NCI-H128 (cell line): ENCODE results near the gene CIC.

Experiments used
- DNase-seq: peaks from one replicate; lab custom pipeline; 2025; ENCODE audit not compliant: unreplicated experiment; lab: John Stamatoyannopoulos, UW

CIC gene

DNA sequence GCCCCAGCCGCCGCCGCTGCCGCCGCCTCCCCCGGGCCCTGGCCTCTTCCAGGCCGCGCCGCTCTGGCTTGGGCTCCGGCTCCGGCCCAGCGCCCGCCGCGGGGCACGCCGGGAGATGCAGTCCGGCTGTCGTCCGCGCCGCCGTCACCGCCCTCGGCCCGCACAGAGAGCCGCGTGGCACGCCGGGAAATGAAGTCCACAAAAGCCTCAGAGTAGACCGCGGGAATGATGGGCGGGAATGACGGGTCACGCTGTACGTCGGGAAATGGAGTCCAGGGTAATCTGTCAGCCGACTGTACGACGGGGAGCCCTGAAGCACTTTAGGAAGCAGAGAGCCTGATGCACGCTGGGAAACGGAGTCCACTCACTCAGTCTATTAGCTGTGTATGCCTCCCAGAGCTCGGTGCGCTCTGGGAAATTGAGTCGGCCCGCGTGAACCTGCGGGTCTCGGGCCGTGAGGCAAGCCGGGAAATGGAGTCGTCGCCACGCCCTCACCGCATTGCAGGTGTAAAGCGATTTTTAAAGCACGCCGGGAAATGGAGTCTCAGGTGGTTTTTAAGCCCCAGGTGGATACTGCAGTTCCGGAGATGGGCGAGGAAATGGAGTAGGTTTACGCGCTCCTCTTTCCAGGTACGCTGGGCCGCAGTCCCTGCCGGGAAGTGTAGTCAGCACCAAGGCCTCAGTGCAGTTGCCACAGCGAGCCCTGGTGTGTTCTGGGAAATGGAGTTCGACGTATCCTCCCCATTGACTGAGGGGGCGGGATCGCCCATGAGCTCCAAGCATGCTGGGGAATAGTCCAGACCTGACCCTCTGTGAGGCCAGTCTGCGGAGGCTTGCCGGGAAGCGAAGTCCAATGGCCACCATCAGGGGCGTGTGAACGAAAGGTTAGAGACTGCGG is 26.3 kb upstream of the CIC start, which contains the start of gene GSK3A:
GSK3A (minus strand) TSS at position 91 of the 898 bp plus-strand sequence. CDS start 137 bp downstream, outside the sequence.
- DNase-seq: peak; percentile 100

DNA sequence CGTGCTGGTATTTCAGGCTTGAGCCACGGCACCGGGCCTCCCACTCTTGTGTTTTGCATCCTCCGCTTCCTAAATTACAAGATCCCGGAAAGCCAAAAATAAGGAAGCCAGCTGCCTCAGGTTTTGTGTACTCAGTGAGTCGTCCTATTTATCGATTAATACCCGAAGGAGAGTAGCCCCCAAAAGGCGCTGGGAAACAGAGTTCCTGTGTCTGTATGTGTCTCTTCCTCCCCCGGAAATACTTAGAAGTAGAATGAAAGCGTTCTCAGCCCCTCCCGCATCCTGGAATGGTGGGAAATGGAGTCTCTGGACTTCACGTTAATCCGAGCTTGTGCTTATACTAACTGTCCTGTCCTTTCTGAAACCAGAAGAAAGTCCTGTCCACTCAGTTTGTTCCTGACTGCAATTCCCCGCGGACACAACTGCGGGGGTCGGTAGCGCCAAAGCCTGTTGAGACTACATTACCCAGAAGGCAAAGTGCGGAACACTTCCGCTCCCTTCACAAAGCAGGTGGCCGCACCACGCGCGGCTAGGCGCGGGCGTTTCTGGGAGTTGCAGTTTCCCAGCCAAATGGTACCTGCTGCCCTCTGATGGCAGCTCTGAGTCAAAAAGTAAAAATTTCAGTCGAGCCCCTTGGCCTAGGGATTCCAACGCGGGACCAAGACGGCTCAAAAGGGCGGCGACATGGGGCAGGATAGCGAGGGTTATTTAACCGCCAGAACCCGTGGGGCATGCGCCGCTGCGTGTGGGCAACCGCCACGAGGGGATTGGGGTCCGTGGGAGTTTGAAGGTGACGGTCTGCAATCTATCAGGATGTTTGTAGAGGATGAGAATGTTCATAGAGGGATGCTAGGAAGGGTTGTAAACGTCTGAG is 24.5 kb upstream of the CIC start:
- DNase-seq: peak; percentile 87

DNA sequence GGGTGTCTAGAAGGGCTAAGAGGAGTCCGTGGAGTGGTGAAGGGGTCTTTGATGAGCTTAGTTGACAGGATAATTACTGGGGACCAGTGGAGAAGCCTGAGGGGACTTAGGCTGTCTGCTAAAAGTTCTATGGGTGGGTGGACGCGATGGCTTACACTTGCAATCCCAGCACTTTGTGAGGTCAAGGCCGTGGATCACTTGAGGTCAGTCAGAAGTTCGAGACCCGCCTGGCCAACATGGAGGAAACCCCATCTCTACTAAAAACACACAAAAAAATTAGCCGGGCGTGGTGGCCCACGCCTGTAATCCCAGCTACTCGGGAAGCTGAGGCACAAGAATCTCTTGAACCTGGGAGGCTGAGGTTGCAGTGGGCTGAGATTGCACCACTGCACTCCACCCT is 23.8 kb upstream of the CIC start:
- DNase-seq: no peak

GRCh38 chr19:42246143-42246921 is 22.7 kb upstream of the CIC start:
- no peak for DNase-seq

GRCh38 chr19:42246922-42247639 is 22.0 kb upstream of the CIC start:
- DNase-seq: no peak

DNA sequence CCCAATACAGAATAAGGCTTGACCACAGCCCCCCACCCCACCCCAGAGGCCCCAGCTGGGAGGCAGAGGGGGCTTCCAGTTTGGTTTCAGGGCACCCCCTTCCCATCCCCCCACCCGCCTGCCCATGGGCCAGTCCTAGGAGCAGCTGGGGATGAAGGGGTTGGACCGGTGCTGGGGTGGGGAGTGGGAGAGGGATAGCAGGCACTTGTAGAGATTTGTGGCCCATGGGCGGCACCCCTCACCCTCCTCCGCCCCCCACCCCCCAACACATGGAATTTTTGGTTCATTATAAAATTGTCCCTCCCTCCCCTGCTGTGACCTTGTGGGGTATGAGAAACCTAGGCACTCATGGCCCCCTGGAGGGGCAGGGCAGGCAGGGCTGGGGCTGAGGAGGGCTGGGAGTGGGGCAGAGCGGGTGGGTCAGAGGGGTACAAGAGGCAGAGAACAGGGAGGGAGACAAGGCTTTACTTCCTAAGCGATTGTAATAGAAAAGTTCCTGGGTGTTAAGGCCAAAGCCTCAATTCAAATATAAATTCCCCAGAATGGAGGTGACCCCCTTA is 21.3 kb upstream of the CIC start:
- DNase-seq: no peak

DNA sequence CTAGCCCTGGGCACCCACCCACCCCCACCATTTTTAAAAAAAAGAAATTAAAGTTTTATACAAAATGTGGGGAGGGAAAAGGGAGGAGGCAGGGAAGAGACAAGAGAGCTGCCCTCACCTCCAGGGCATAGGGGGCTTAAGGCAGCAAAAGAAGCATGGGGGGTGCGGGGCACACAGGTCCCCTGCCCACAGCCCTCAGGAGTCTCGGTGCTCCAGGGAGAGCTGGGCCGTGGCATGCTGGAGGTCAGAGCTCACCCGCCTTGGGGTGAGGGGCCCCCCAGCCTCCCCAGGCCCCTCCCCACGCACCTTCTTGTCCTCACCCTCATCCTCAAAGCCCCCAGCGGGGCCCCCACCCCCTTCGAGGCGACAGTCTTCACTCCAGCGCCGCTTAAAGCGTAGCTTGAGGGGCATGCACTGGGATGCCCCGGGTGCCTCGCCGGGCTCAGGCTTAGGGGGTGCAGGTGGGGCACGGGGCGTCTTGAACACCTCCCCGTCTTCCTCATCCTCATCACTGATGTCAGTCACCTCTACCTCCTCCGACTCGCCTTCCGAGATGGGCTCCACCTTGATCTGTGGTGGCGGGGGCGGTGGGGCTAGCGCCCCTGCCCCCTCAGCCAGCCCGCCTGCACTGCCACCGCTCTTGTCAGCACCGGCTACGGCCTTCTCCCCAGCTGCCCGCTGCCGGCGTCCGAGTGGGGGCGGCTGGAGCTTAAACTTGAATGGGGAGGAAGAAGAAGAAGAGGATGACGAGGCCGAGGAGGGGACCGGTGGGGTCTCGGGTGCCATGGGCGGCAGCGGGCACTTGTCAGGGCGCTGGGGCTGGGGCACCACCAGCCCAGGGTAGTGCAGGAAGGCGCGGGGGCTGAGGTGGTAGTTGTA is 20.5 kb upstream of the CIC start:
- DNase-seq: no peak

GRCh38 chr19:42249149-42249750 is 19.8 kb upstream of the CIC start:
- DNase-seq: no peak

- no peak for DNase-seq
Observed at GRCh38 chr19:42249769-42250168, 19.3 kb upstream of the CIC start.

DNA sequence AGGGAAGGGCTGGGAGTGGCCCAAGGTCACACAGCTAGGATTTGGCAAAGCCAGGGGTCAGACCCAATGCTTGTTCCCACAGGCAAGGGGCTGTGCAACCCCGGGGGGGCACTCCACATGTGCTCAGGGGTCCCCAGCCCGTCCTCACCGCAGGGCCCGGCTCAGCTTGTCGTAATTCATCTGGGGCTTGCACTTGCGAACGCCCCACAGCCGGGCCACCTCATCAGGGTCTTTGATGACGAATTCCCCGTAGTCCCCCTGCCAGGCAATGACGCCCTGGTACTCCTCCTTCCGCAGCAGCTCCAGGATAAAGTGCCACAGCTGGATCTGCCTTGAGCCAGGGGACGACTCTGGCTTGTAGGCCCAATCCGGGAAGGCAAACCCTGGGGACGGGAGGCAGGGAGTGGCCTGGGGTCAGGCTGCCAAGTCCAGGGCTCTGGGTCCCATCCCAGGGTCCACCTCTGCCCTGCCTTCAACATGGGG is 18.8 kb upstream of the CIC start:
- no peak for DNase-seq

DNA sequence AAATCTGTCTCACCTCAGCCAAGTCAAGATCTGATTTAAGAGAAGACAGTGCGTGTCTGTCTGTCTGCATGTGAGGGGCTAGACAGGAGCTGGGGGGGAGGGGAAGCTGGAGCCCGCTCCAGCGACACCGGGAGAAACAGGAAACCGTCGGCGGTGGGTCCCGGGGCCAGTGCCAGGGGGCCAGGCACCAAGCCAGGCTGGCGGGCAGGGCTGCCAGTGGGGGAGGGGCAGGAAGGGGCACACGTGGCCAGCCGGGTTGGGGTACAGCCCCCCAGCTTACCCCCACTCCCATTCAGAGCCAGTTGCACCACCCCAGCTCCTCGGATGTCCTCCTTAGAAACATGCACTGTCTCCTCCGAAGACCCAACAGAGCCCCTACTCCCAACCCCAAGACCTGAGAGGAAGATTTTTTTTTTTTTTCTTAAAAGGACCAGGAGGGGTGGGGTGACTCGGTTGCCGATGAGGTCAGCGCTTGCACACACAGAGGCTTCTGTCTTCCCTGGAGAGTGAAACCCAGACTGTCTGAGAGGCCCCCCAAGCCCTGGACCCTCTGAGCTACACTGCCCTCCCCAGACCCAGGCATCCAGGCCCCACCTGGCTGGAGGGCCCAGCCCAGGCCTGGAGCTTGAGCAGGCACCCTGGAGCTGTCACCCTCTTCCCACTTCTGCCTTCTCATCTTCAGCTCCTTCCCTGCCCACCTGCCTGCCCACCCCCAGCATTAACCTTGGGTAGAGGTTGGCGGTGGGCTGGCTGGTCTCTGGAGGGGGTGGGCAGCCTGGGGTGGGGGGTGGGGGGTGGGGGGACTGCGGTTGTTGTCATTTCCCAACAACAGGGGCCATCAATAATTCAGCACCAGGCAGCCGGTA is 18.2 kb upstream of the CIC start:
- no peak for DNase-seq

- no peak for DNase-seq
Observed at GRCh38 chr19:42251572-42252358, 17.3 kb upstream of the CIC start.

- DNase-seq: no peak
Observed at GRCh38 chr19:42252365-42253244, 16.4 kb upstream of the CIC start.

- DNase-seq: no peak
Observed at GRCh38 chr19:42253245-42254088, 15.6 kb upstream of the CIC start.
